Measurements from ENCODE around the gene PLXNA1. TPM values are rescaled to one million over a fixed set of nuclear protein-coding genes. Genes with fewer than 3 reads are reported as not detected.

Gene PLXNA1
- total and polyA plus RNA-seq, 8 donors: 6.4 to 20.0 (median 8.5) TPM

DNA sequence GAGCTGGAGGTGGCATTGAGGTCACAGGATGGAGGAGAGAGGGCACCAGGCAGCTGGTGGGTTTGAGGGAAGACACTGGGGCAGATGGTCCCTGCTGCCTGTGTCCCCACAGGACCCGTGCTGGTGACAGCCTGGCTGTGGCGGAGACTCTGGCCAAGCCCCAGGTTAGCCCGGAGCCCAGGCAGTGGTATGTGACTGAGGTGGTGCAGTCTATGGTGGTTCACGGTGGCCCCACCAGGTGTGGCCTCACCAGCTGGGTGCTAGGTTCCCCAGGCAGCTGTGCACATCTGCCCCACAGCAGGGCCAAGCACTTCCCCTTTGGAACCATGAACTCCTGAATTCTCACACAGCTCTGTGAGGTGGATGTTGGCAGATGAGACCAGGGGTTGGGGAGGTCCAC is 15.4 kb downstream of the PLXNA1 start:
- no peak for ATAC-seq
- H3K27ac ChIP-seq: no peak overlapping the region

DNA sequence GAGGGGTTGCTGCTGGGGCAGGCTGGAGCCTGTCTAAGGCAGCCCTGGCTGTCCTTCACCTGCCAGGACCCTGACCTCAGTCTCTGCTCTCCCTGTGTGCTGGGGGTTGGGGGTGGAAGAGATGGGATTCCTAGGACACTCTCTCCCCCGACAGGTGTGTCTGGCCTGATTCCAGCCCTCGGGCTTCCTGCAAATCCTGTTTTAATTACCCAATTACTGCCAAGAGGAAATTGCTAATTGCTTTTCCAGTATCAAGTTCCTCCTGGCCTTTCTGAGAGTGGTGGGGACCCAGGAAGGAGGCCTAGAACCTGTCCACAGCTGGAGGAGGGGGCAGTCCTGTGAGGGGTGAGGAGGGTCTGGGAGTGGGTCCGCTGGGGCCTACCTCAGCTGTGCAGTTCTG is 15.8 kb downstream of the PLXNA1 start:
- H3K4me1 ChIP-seq: no peaks in the 10 kb centered on the region
- H3K27ac ChIP-seq: no peak overlapping the region
- DNase-seq: no peak
- no peak for ATAC-seq
- no peak for FAIRE-seq
- no peaks in the 10 kb centered on the region for H3K36me3 ChIP-seq
- no peak overlapping the region for H3K4me3 ChIP-seq
- WGBS, 2 donors: 53 to 58% methylated on average over 3 of the region's 3 CpGs
- H3K9me3 ChIP-seq: no peaks in the 10 kb centered on the region
- intact Hi-C loops (cut with DNase I): no loop called here
- TF ChIP-seq, protein P1, sequence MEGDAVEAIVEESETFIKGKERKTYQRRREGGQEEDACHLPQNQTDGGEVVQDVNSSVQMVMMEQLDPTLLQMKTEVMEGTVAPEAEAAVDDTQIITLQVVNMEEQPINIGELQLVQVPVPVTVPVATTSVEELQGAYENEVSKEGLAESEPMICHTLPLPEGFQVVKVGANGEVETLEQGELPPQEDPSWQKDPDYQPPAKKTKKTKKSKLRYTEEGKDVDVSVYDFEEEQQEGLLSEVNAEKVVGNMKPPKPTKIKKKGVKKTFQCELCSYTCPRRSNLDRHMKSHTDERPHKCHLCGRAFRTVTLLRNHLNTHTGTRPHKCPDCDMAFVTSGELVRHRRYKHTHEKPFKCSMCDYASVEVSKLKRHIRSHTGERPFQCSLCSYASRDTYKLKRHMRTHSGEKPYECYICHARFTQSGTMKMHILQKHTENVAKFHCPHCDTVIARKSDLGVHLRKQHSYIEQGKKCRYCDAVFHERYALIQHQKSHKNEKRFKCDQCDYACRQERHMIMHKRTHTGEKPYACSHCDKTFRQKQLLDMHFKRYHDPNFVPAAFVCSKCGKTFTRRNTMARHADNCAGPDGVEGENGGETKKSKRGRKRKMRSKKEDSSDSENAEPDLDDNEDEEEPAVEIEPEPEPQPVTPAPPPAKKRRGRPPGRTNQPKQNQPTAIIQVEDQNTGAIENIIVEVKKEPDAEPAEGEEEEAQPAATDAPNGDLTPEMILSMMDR (IDR thresholded peaks at IDR 0.05): no peak
- H3K27me3 ChIP-seq: no peaks in the 10 kb centered on the region

More for the DNA sequence above, 15.4 kb downstream of the PLXNA1 start:
- intact Hi-C loops (cut with DNase I): no loop called here
- DNase-seq (no peak), FAIRE-seq (no peak)
- no peak overlapping the region for H3K4me3 ChIP-seq
- H3K27me3 ChIP-seq: no peaks in the 10 kb centered on the region
- H3K9me3 ChIP-seq: no peaks in the 10 kb centered on the region
- H3K4me1 ChIP-seq: no peaks in the 10 kb centered on the region
- 89 to 90% methylated on average over 4 of the region's 4 CpGs for WGBS, 2 donors
- TF ChIP-seq, protein P1 (IDR thresholded peaks at IDR 0.05): no peak
- H3K36me3 ChIP-seq: no peaks in the 10 kb centered on the region

GRCh38 chr3:126999383-126999782 is 16.5 kb downstream of the PLXNA1 start:
- no peaks in the 10 kb centered on the region for H3K9me3 ChIP-seq
- H3K4me3 ChIP-seq: no peak overlapping the region
- FAIRE-seq: no peak
- WGBS, 2 donors: 63 to 67% methylated on average over 6 to 15 of the region's 15 CpGs
- no peak overlapping the region for H3K27ac ChIP-seq
- intact Hi-C loops (cut with DNase I): no loop called here
- ATAC-seq: peak in 1 of 4 donors; percentile 20
- no peaks in the 10 kb centered on the region for H3K27me3 ChIP-seq
- H3K4me1 ChIP-seq: no peaks in the 10 kb centered on the region
- no peak for DNase-seq
- no peaks in the 10 kb centered on the region for H3K36me3 ChIP-seq
- TF ChIP-seq, protein P1 (IDR thresholded peaks at IDR 0.05): no peak

GRCh38 chr3:127000119-127000518 is 17.2 kb downstream of the PLXNA1 start:
- no peak for DNase-seq
- Histone ChIP-seq H3K9me3 (no peaks in the 10 kb centered on the region), H3K27ac (no peak overlapping the region), H3K36me3 (no peaks in the 10 kb centered on the region), H3K27me3 (no peaks in the 10 kb centered on the region), H3K4me1 (no peaks in the 10 kb centered on the region), H3K4me3 (no peak overlapping the region)
- FAIRE-seq: no peak
- no peak for ATAC-seq
- WGBS, 2 donors: 89 to 97% methylated on average over 15 of the region's 15 CpGs
- intact Hi-C loops (cut with DNase I): no loop called here
- TF ChIP-seq, protein P1 (IDR thresholded peaks at IDR 0.05): no peak

DNA sequence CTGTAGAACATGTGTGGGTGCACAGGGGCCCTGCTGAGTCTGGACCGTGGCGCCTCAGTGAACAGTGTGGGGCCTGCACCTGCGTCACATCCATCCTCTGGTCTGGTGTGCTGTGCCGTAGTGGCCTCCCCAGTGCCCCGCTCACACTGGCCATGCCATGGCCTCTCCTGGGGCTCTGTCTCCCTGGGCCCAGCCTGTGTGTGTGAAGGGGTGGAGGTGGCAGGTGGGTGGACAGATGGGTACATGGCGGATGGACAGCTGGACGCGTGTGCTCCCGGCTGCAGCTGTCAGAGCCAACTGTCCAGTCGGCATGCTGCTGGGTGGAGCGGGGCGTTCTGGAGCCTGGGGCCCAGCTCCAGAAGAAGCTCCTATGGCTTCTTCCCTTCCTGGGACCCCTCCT is 17.8 kb downstream of the PLXNA1 start:
- 94 to 98% methylated on average over 12 of the region's 12 CpGs for WGBS, 2 donors
- TF ChIP-seq, protein P1 (IDR thresholded peaks at IDR 0.05): no peak
- no peak for FAIRE-seq

More for the DNA sequence above, 17.8 kb downstream of the PLXNA1 start:
- DNase-seq: no peak
- Histone ChIP-seq H3K27me3 (no peaks in the 10 kb centered on the region), H3K27ac (no peak overlapping the region), H3K36me3 (no peaks in the 10 kb centered on the region), H3K4me1 (no peaks in the 10 kb centered on the region), H3K9me3 (no peaks in the 10 kb centered on the region), H3K4me3 (no peak overlapping the region)
- ATAC-seq: no peak
- intact Hi-C loops (cut with DNase I): no loop called here
